ENCODE measurements around the gene RWDD1.
"Not testable (repeated sequence)": the region's sequence is repeated elsewhere in the genome, so short reads cannot be mapped to it uniquely, and the experiment has no call there.

RWDD1 gene

DNA sequence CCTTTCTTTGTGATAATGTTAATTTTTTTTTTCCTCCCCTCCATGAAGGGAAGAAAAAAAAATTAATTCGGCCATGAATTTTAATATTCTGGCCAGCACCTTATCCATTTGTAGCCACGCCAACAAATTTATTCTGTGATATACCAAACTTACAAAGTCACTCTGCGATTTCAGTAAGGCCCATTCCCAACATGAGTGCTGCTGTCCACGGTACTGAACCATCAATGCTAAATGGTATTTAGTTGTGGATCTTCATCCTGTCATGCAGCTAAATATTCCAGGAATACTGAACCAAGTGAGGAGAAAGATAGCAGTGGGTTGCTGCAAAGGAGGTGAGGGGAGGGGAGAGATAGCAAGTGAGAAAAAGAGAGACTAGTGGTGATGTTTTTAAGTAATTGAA, 25.5 kb downstream of the RWDD1 start:
- peak; percentile 53 for DNase-seq (ENCODE audit: low read depth)
- no peak overlapping the region for H3K4me3 ChIP-seq (replicated peaks; ENCODE audit: low read depth, low read length)
- TF ChIP-seq, protein P1, sequence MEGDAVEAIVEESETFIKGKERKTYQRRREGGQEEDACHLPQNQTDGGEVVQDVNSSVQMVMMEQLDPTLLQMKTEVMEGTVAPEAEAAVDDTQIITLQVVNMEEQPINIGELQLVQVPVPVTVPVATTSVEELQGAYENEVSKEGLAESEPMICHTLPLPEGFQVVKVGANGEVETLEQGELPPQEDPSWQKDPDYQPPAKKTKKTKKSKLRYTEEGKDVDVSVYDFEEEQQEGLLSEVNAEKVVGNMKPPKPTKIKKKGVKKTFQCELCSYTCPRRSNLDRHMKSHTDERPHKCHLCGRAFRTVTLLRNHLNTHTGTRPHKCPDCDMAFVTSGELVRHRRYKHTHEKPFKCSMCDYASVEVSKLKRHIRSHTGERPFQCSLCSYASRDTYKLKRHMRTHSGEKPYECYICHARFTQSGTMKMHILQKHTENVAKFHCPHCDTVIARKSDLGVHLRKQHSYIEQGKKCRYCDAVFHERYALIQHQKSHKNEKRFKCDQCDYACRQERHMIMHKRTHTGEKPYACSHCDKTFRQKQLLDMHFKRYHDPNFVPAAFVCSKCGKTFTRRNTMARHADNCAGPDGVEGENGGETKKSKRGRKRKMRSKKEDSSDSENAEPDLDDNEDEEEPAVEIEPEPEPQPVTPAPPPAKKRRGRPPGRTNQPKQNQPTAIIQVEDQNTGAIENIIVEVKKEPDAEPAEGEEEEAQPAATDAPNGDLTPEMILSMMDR (IDR thresholded peaks at IDR 0.05; ENCODE audit: low read length, missing control alignments) = no peak

DNA sequence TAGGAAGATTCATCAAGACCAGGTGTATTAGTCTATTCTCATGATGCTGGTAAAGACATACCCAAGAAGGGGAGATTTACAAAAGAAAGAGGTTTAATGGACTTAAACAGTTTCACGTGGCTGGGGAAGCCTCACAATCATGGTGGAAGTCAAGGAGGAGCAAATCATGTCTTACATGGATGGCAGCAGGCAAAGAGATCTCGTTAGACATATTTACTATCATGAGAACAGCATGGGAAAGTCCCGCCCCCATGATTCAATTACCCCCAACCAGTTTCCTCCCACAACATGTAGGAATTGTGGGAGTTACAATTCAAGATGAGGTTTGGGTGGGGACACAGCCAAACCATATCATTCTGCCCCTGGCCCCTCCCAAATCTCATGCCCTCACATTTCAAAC, 32.6 kb downstream of the RWDD1 start:
- H3K4me3 ChIP-seq (replicated peaks; ENCODE audit: low read depth, low read length); DNase-seq (ENCODE audit: low read depth): not testable (repeated sequence)

DNA sequence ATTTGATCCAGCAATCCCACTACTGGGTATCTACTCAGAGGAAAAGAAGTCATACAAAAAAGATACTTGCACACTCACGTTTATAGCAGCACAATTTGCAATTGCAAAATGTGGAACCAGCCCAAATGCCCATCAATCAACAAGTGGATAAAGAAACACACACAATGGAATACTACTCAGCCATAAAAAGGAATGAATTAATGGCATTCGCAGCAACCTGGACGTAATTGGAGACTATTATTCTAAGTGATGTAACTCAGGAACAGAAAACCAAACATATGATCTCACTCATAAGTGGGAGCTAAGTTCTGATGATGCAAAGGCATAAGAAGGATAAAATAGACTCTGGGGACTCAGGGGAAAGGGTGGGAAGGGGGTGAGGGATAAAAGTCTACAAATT, 33.6 kb downstream of the RWDD1 start:
- not testable (repeated sequence) for DNase-seq (ENCODE audit: low read depth); H3K4me3 ChIP-seq (replicated peaks; ENCODE audit: low read depth, low read length)

DNA sequence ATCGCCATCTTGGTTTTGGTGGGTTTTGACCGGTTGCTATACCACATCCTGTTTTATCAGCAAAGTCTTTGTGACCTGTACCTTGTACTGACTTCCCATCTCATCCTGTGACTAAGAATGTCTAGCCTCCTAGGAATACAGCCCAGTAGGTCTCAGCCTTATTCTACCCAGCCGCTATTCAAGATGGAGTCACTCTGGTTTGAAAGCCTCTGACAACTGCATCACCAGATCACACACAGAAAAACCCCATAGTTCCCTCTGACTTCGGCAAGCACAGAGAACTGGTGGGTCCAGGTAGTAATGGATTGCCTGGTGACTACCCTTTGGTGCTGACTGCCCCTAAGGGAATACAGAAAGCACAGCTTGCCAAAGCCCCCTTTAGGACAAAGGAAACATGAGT, 34.6 kb downstream of the RWDD1 start:
- TF ChIP-seq, protein P1 (IDR thresholded peaks at IDR 0.05; ENCODE audit: low read length, missing control alignments) = no peak

DNA sequence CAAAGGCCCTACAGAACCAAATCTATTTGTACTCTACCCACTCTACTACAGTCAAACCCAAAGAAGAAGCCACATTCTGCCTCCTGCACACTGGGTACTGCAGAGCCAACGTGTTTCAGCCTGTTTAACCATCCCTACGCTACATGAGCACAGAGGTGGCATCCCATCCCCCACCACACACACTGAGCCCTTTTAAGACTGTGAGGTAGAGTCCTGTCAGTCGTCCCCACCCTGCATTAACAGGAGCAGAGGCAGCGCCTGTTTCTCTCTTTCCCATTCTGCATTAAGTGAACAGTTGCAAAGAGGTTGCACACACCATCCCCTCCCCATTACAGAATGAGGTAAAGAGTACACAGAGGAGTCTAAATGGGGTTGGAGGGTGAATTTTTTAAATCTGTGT, 39.8 kb downstream of the RWDD1 start:
- H3K4me3 ChIP-seq (replicated peaks; ENCODE audit: low read depth, low read length) = no peak overlapping the region
- DNase-seq (ENCODE audit: low read depth) = no peak
- TF ChIP-seq, protein P1 (IDR thresholded peaks at IDR 0.05; ENCODE audit: low read length, missing control alignments) = no peak

More for the DNA sequence above, 34.6 kb downstream of the RWDD1 start:
- DNase-seq (ENCODE audit: low read depth) = no peak
- H3K4me3 ChIP-seq (replicated peaks; ENCODE audit: low read depth, low read length) = no peak overlapping the region

DNA sequence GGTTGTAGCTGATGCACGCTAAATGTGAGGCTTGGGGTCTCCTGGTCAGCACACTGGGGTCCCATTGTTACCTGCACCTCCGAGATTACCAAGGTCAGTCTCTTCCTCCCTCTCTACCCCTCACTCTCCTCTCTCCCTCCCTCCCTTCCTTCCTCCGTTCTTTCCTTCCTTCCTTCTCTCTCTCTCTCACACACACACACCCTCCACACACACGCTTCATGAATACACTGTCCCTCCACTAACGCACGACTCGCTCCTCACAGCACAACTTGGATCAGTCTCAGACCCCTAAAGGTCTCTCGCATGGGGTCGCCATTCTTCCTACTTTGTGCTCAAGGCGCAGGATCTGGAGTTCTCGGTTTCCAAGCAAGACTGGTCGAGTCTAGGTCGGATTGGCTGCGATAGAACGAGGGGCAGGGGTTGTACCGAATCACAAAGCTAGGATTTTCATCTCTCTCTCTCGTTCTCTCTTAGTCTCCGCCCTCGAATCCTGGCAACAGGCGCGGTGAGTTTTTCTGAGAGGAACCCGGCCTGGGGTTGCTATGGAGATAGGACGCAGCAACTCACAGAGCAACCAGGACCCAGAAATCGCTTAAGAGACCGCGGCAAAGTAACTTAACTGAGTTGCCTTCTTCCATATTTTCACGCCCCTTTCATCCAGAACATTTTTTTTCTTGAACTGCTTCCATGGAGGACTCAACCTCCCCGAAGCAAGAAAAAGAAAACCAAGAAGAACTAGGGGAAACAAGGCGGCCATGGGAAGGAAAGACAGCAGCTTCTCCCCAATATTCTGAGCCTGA, 44.8 kb downstream of the RWDD1 start, which contains the start of gene RSPH4A:
Gene RSPH4A (plus strand): TSS at position 543 of the 800 bp plus-strand sequence. CDS start 145 bp downstream, at position 688.
- peak within 1 kb of the TSS; percentile 66 for H3K4me3 ChIP-seq (replicated peaks; ENCODE audit: low read depth, low read length)
- DNase-seq (ENCODE audit: low read depth) = peak; percentile 95
- TF ChIP-seq, protein P1 (IDR thresholded peaks at IDR 0.05; ENCODE audit: low read length, missing control alignments) = peak; percentile 7

DNA sequence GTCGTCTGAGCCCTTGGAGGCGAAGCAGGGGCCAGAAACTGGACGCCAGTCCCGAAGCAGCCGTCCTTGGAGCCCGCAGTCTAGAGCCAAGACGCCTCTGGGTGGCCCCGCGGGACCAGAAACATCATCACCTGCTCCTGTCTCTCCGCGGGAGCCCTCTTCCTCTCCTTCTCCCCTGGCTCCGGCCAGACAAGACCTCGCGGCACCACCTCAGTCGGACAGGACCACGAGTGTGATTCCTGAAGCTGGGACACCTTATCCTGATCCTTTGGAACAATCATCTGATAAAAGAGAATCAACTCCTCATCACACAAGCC, 45.4 kb downstream of the RWDD1 start:
- TF ChIP-seq, protein P1 (IDR thresholded peaks at IDR 0.05; ENCODE audit: low read length, missing control alignments) = no peak
- no peak for DNase-seq (ENCODE audit: low read depth)
- peak overlapping the region; percentile 66 for H3K4me3 ChIP-seq (replicated peaks; ENCODE audit: low read depth, low read length)
